H1 (cell line): ENCODE data around the gene NEK2. TPM values are rescaled to one million over a fixed set of nuclear protein-coding genes. Genes with fewer than 3 reads are reported as not detected.

Experiments used
- CEBPB ChIP-seq: IDR thresholded peaks from 2 replicates; pipeline ENCODE4 v1.6.1; 2012; ENCODE audit warnings: low read depth, low read length
- CHD7 ChIP-seq: fragments of 300-600 bp; sonication (generic); IDR thresholded peaks from 2 replicates; pipeline ENCODE4 v1.7.1; 2012; ENCODE audit warnings: low read length, moderate library complexity, mild to moderate bottlenecking, inconsistent platforms; ENCODE audit not compliant: insufficient replicate concordance
- CTCF ChIP-seq, 3 experiments: IDR thresholded peaks; 1 replicate in 2 of 3; 2 replicates in 1 of 3; pipeline versions ENCODE4 v1.5.1 to v1.6.1; 2011; ENCODE audit warnings: low read length in 3 of 3, mild to moderate bottlenecking in 3 of 3, inconsistent platforms in 2 of 3, low read depth in 1 of 3, moderate library complexity in 1 of 3; ENCODE audit not compliant: insufficient read depth in 1 of 3; ENCODE audit errors: control extremely low read depth in 1 of 3
- GTF2F1 ChIP-seq: IDR thresholded peaks from 2 replicates; pipeline ENCODE4 v1.6.1; 2012; ENCODE audit warnings: low read depth, low read length, improper control_type of control experiment, borderline replicate concordance
- polyA plus RNA-seq, 7 experiments: library from polyadenylated mRNA; depleted of rRNA in 3 of 7; stranded (reverse) in 5 of 7; unstranded in 2 of 7; fragments of >200 nt in 5 of 7; fragments of 200-250 nt in 2 of 7; gene quantifications; 1 replicate in 5 of 7; 2 replicates in 1 of 7; 4 replicates in 1 of 7; pipeline versions ENCODE4 v1.2.1 to v1.2.3, GENCODE V29; 2011 to 2013; ENCODE audit warnings: missing spikeins in 2 of 7, mixed read lengths in 2 of 7
- total RNA-seq: library from RNA; stranded (reverse); fragmentation: NEBNext Ultra II Directional; extraction: Animal tissue kit (Norgen Biotek cat#: 25700); gene quantifications from 2 replicates; pipeline ENCODE4 v1.2.1, GENCODE V29; 2021

The NEK2 gene
- total and polyA plus RNA-seq, 2 of the 8 experiments (the other 6 are each of a cell fraction or from before 2014, with no cell fraction given), result 8.4 to 22.9 TPM

GRCh38 chr1:211683396-211684297 lies 8.2 kb upstream of the NEK2 start (continued):
- no peak for TF ChIP-seq CHD7
- no peak for TF ChIP-seq CEBPB
- TF ChIP-seq CTCF (IDR thresholded peaks at IDR 0.05; ENCODE audit: control extremely low read depth in 1 of 3, insufficient read depth in 1 of 3, low read depth in 1 of 3, low read length in 3 of 3), result no peak
- TF ChIP-seq GTF2F1, result no peak
